ENCODE measurements around the gene UGT1A8.
"Not testable (repeated sequence)": the region's sequence is repeated elsewhere in the genome, so short reads cannot be mapped to it uniquely, and the experiment has no call there.

Gene UGT1A8

GRCh38 chr2:233643128-233643527 is 25.7 kb downstream of the UGT1A8 start:
- no peak for DNase-seq

DNA sequence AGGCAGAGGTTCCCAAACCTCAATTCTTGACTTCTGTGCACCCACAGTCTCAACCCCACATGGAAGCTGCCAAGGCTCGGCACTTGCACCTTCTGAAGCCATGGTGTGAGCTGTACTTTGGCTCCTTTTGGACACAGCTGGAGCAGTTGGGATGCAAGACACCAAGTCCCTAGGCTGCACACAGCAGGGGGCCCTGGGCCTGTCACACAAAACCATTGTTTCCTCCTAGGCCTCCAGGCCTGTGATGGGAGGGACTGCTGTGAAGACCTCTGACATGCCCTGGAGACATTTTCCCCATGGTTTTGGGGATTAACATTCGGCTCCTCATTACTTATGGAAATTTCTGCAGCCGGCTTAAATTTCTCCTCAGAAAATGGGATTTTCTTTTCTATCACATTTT is 28.6 kb downstream of the UGT1A8 start:
- not testable (repeated sequence) for DNase-seq

DNA sequence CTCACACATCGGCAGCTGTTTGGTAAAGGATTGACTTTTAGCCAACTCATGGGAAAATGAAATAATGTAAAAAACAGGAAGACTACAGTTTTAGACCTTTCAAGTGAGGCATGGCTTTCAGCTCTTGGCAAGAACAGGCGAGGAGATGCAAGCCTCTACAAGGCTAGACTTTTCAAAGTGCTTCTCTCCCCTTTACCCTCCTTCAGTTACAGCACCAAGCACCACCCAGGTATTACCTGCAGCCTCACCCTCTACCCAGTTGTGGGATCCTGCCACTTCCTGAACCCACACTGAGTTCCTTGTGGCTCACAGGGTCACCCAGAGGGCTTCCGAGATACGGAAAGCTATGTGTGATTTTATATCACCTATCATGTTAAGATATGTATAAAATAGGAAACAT is 33.5 kb downstream of the UGT1A8 start:
- DNase-seq: no peak

DNA sequence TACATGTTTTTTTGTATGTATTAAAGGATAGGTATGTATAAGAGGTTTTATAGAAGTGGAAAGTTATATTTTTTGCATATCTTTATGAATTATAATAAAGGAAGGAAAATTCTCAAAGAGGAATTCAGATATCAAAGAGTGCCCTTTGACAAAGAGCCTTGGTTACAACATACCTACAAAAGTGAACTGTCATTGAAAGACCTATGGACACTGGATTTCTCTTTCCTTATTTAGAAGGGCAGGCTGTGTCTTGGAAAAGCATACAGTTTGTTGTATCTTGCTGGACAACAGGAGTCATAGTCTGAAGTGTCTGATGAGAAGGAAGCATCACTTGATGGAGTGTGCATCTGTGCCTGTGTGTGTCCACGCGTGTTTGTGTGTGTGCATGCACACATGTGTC is 34.0 kb downstream of the UGT1A8 start:
- no peak for DNase-seq

DNA sequence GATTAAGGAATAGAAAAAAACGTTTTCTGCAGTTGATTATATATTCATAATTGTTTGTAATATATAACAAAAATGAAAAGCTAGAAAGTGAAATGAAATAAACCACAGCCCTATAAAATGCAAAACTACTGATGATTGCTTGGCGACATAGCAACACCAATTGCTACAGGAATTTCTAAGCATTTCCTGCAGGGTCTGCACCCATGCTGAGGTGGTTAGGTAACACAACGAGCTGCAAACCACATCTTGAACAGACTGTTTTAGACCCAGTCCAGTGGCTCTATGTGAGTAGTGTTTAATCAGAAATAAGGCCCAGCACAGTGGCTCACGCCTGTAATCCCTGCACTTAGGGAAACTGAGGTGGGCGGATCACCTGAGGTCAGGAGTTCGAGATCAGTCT is 37.1 kb downstream of the UGT1A8 start:
- DNase-seq: no peak

- no peak for DNase-seq
Measured at GRCh38 chr2:233655043-233655442, 37.6 kb downstream of the UGT1A8 start.

DNA sequence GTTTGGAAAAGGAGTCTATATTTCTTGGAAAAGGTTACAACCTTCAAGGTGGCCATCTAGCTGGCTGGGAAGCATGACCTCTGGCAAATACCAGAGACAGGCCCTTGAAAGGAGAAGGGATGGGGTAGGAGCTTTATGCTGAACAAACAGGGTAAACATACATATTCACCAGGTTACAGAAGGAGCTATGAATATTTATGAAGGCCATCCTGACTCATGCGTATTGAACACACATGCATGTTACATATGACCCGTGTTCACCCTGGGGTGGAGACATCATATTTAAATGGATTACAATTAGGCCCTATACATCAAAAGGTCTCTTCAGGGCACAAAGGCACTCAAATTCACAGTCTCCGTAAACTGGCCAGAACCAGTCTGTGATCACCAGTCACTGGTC is 38.5 kb downstream of the UGT1A8 start:
- DNase-seq: not testable (repeated sequence)

DNA sequence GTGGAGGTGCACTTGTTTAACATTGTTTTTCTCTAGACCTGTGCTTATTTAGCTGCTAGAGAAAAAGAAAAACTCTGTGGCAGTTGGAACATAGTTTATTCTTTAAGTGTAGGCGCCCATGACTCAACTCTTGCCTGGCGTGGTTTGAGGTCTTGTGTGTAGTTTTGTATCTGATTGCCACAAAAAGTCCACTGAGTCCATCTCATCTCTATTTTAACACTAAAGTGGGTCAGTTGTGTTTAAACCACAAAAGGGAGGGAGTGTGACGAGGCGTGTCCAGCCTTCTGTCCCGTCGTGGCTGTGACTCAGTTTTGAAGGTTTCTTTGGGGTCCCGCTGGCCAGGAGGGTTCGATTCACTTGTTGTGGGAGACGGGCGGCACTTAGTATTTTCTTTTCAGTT is 39.0 kb downstream of the UGT1A8 start:
- DNase-seq: no peak

DNA sequence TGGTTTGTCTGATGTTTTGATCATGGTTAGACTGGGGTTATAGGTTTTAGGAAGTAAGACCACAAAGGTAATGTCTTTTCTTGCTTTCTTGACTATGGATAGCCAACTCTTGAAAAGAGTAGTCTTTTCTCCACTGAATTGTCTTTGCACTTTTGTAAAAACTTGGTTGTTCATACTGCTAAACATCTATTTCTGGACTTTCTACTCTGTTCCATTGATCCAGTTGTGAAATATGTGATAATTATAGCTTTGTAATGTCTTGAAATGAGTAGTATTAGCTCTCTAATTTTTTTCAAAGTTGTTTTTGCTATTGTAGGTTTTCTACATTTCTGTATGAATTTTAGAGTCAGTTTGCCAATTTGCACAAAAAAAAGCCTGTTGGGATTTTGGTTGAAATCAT is 41.2 kb downstream of the UGT1A8 start:
- no peak for DNase-seq

GRCh38 chr2:233663911-233664310 is 46.5 kb downstream of the UGT1A8 start:
- DNase-seq: no peak

- DNase-seq: no peak
Measured at GRCh38 chr2:233668605-233669260, 51.3 kb downstream of the UGT1A8 start.

GRCh38 chr2:233671290-233672161 is 54.1 kb downstream of the UGT1A8 start, which contains the start of gene UGT1A9:
UGT1A9 (plus strand) TSS chr2:233671898; CDS start chr2:233671935, 37 bp downstream.
- DNase-seq: no peak

- no peak for DNase-seq
Measured at GRCh38 chr2:233672886-233673285, 55.5 kb downstream of the UGT1A8 start.

DNA sequence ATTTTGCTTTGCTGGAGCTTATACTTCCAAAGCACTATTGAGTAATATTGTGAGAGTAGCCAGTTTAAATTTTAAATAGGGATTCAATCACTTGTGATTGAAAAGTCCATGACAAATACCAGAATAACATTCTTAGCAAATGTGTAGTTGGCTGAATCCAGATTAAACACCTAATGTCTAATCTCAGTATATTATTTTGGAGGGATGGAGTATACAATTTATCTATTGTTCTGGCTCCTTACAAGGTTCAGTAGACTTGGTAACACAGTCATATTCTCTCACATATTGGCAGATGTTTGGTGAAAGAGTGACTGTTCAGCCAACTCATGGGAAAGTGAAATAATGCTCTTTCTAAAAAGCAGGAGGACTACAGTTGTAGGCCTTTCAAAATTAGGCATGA is 56.5 kb downstream of the UGT1A8 start:
- DNase-seq: no peak

GRCh38 chr2:233674314-233674713 is 56.9 kb downstream of the UGT1A8 start:
- DNase-seq: no peak

GRCh38 chr2:233674995-233675394 is 57.6 kb downstream of the UGT1A8 start:
- no peak for DNase-seq

GRCh38 chr2:233676046-233676445 is 58.6 kb downstream of the UGT1A8 start:
- DNase-seq: no peak

GRCh38 chr2:233679196-233679595 is 61.8 kb downstream of the UGT1A8 start:
- no peak for DNase-seq

DNA sequence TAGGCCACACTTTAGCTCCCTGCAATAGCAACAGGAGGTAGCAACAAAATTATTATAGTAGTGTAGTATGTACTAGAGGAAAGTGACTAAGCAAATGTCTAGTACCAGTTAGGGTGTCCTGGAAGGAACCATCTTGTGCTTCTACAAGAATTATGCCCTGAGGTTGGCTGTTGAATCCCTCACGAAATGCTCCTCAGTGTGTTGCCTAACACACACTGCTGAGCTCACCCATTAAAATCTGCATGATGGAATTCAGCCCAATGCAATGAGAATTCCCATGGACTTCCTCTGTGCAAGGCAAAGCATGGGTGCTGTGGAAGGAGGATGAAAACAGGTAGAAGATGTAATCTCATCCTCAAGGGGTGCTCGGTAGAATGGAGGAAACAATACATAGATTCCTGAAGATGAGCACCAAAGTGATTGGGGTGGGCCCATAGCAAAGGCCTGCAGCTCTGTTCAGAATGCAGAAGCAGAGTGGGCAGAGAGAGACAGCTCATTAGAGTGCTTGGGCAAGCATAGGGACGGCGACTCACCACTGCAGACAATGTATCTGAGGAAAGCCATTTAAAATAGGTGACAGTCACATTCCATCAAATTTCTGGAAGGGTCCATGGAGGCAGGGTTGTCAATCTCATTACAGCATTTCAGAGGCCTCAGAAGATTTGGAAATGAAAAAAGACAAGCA is 63.1 kb downstream of the UGT1A8 start:
- DNase-seq: no peak

DNA sequence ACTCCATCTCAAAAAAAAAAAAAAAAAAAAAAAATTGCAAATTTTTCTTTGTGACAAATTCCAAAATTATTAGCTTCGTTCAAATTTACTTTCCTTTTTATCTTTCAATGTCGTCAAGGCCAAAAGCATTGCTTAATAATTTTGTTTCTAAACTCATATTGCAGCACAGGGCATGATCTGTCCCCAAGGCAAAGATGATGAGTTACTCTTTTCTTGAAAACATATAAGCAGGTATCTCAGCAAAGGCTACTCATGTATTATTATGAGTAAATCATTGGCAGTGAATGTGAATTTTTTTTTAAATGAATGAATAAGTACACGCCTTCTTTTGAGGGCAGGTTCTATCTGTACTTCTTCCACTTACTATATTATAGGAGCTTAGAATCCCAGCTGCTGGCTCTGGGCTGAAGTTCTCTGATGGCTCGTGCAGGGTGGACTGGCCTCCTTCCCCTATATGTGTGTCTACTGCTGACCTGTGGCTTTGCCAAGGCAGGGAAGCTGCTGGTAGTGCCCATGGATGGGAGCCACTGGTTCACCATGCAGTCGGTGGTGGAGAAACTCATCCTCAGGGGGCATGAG is 64.2 kb downstream of the UGT1A8 start, which contains the start of gene UGT1A7:
Gene UGT1A7, plus strand, starts transcription at position 381 of the 579 bp plus-strand sequence. Its CDS starts 37 bp downstream, at position 418.
- no peak for DNase-seq

DNA sequence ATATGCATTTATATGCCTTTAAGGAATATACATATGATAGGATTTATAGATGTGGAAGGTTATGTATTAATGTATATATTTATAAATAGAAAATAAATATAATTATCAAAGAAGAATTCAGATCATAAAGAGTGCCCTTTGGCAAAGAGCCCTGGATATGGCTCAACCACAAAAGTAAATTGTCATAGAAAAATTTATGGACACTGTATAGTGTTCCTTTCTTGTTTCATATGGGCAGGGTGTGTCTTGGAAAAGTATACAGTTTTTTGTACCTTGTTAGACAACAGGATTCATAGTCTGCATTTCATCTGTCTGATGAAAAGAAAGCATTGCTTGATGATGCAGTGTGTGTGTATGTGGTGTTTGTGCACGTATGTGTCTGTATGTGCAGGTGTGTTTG is 67.2 kb downstream of the UGT1A8 start:
- no peak for DNase-seq

GRCh38 chr2:233686928-233687327 is 69.5 kb downstream of the UGT1A8 start:
- no peak for DNase-seq

- no peak for DNase-seq
Measured at GRCh38 chr2:233688341-233688740, 70.9 kb downstream of the UGT1A8 start.
